Gastroesophageal sphincter (tissue), 4 donors: ENCODE data around the gene MLEC. TPM values are rescaled to one million over a fixed set of nuclear protein-coding genes. Genes with fewer than 3 reads are reported as not detected.
"Not testable (repeated sequence)": the region's sequence is repeated elsewhere in the genome, so short reads cannot be mapped to it uniquely, and the experiment has no call there.

Experiments used
- ATAC-seq: fragments of 150-250 bp; one replicate; pipeline ENCODE4 v1.9.1; 2016; ENCODE audit warnings: mild to moderate bottlenecking, moderate library complexity
- H3K27ac ChIP-seq, 4 donors: fragments of 200-600 bp; sonication (generic) in 3 of 4; 1 replicate in 3 of 4; 2 replicates in 1 of 4; pipeline ENCODE4 v1.5.1; 2016 to 2019
- H3K27me3 ChIP-seq: fragments of 200-600 bp; sonication (generic); one replicate; pipeline ENCODE4 v1.5.1; 2019
- H3K36me3 ChIP-seq, 2 donors: fragments of 200-600 bp; sonication (generic); one replicate each; pipeline ENCODE4 v1.5.1; 2019; ENCODE audit warnings: control low read depth in 1 of 2
- H3K4me1 ChIP-seq, 3 donors: fragments of 200-600 bp; sonication (generic); 1 replicate in 2 of 3; 2 replicates in 1 of 3; pipeline ENCODE4 v1.5.1; 2016 to 2019; ENCODE audit warnings: control low read depth in 2 of 3
- H3K4me3 ChIP-seq, 2 donors: fragments of 200-600 bp; sonication (generic); one replicate each; pipeline ENCODE4 v1.5.1; 2019; ENCODE audit warnings: mild to moderate bottlenecking in 1 of 2, moderate library complexity in 1 of 2
- H3K9me3 ChIP-seq, 3 donors: fragments of 200-600 bp; sonication (generic); one replicate each; pipeline ENCODE4 v1.5.1; 2017 to 2019; ENCODE audit warnings: control low read depth in 2 of 3
- CTCF ChIP-seq, 4 experiments: fragments of 200-600 bp in 2 of 4; fragments of 450-650 bp in 2 of 4; sonication (generic) in 1 of 4; IDR thresholded peaks; one replicate each; pipeline ENCODE4 v1.5.1; 2017 to 2019; ENCODE audit warnings: antibody characterized with exemption in 4 of 4, mild to moderate bottlenecking in 2 of 4, moderate library complexity in 2 of 4
- EP300 ChIP-seq: sonication (generic); formaldehyde crosslinking; IDR thresholded peaks from one replicate; pipeline ENCODE4 v1.6.1; 2017; ENCODE audit warnings: antibody characterized with exemption, mild to moderate bottlenecking
- POLR2A ChIP-seq, 2 donors: fragments of 450-650 bp; IDR thresholded peaks; one replicate each; pipeline ENCODE4 v1.6.1; 2017; ENCODE audit warnings: antibody characterized with exemption in 2 of 2, mild to moderate bottlenecking in 2 of 2, moderate library complexity in 1 of 2
- POLR2AphosphoS5 ChIP-seq: sonication (generic); formaldehyde crosslinking; IDR thresholded peaks from one replicate; pipeline ENCODE4 v1.6.1; 2017; ENCODE audit warnings: antibody characterized with exemption
- WGBS, 2 donors: methylation state at CpG; one replicate each; pipeline ENCODE4 v1.1.5; 2018; ENCODE audit warnings: low coverage in 1 of 2; 5-methylcytosine and 5-hydroxymethylcytosine counted together
- total RNA-seq, 4 donors: library from RNA; depleted of rRNA; stranded (reverse); fragments of >200 nt; gene quantifications; one replicate each; pipeline ENCODE4 v1.1.0, GENCODE V29; 2016

Gene MLEC
- total RNA-seq, 4 donors from 2014 or later: 41.5 to 82.3 (median 56.9) TPM

GRCh38 chr12:120726510-120726793 lies 39.5 kb downstream of the MLEC start:
- TF ChIP-seq EP300: no peak
- TF ChIP-seq CTCF (IDR thresholded peaks at IDR 0.05): no peak
- no peak for TF ChIP-seq POLR2AphosphoS5
- no peak for TF ChIP-seq POLR2A (IDR thresholded peaks at IDR 0.05)
- Histone ChIP-seq H3K4me1 (peaks cover 0 to 24% (median 6%) of the 10 kb centered on the region in 3 donors), H3K27ac (peak overlapping the region in 3 of 4 donors; percentile 86 to 89 (median 88)), H3K36me3 (peaks cover 0 to 67% of the 10 kb centered on the region in 2 donors), H3K27me3 (no peaks in the 10 kb centered on the region), H3K4me3 (peak overlapping the region in 1 of 2 donors; percentile 86), H3K9me3 (no peaks in the 10 kb centered on the region)
- 76 to 91% methylated on average over 7 to 9 of the region's 9 CpGs for WGBS, 2 donors
- no peak for ATAC-seq

GRCh38 chr12:120726961-120727360 lies 40.0 kb downstream of the MLEC start:
- TF ChIP-seq CTCF (IDR thresholded peaks at IDR 0.05): no peak
- no peak for TF ChIP-seq POLR2A (IDR thresholded peaks at IDR 0.05)
- no peak for TF ChIP-seq POLR2AphosphoS5
- TF ChIP-seq EP300: no peak
- Histone ChIP-seq H3K4me1 (peaks cover 0 to 24% (median 6%) of the 10 kb centered on the region in 3 donors), H3K27me3 (no peaks in the 10 kb centered on the region), H3K4me3 (no peak overlapping the region), H3K36me3 (peaks cover 0 to 62% of the 10 kb centered on the region in 2 donors), H3K9me3 (no peaks in the 10 kb centered on the region), H3K27ac (peak overlapping the region in 3 of 4 donors; percentile 86 to 89 (median 88))
- no peak for ATAC-seq
- WGBS, 2 donors: 90% methylated on average over 5 of the region's 9 CpGs; no CpG with 5 or more reads in 1 of the 2 donors

- peaks cover 0 to 58% of the 10 kb centered on the region in 2 donors for H3K36me3 ChIP-seq
- not testable (repeated sequence) for ATAC-seq, H3K27me3 ChIP-seq
Observed at GRCh38 chr12:120732198-120732597, 45.2 kb downstream of the MLEC start.

GRCh38 chr12:120733574-120733973 lies 46.6 kb downstream of the MLEC start:
- Histone ChIP-seq H3K9me3 (no peaks in the 10 kb centered on the region), H3K4me3 (no peak overlapping the region), H3K27me3 (no peaks in the 10 kb centered on the region), H3K27ac (no peak overlapping the region), H3K4me1 (no peaks in the 10 kb centered on the region), H3K36me3 (peaks cover 0 to 58% of the 10 kb centered on the region in 2 donors)
- no peak for TF ChIP-seq POLR2AphosphoS5
- TF ChIP-seq POLR2A (IDR thresholded peaks at IDR 0.05): no peak
- TF ChIP-seq EP300: no peak
- 70 to 94% methylated on average over 3 of the region's 3 CpGs for WGBS, 2 donors
- ATAC-seq: no peak

More at GRCh38 chr12:120732198-120732597, 45.2 kb downstream of the MLEC start:
- H3K4me3 ChIP-seq, H3K4me1 ChIP-seq, H3K27ac ChIP-seq, H3K9me3 ChIP-seq: not testable (repeated sequence)
- WGBS, 2 donors: no CpG with 5 or more reads among the region's 35 CpGs

- no peak for ATAC-seq
- H3K4me3 ChIP-seq: no peak overlapping the region
- peaks cover 0 to 58% of the 10 kb centered on the region in 2 donors for H3K36me3 ChIP-seq
- H3K27me3 ChIP-seq: no peaks in the 10 kb centered on the region
- 82 to 89% methylated on average over 3 to 7 of the region's 10 CpGs for WGBS, 2 donors
- no peaks in the 10 kb centered on the region for H3K4me1 ChIP-seq
- TF ChIP-seq POLR2A (IDR thresholded peaks at IDR 0.05): no peak
- no peak for TF ChIP-seq EP300
- TF ChIP-seq CTCF (IDR thresholded peaks at IDR 0.05): no peak
- no peak for TF ChIP-seq POLR2AphosphoS5
- H3K9me3 ChIP-seq: no peaks in the 10 kb centered on the region
- H3K27ac ChIP-seq: no peak overlapping the region
Observed at GRCh38 chr12:120734210-120734609, 47.3 kb downstream of the MLEC start.

- Histone ChIP-seq H3K27ac (no peak overlapping the region), H3K9me3 (no peaks in the 10 kb centered on the region), H3K36me3 (peaks cover 0 to 54% of the 10 kb centered on the region in 2 donors), H3K4me1 (no peaks in the 10 kb centered on the region), H3K4me3 (no peak overlapping the region), H3K27me3 (no peaks in the 10 kb centered on the region)
- no peak for ATAC-seq
- 95 to 100% methylated on average over 1 to 2 of the region's 3 CpGs for WGBS, 2 donors
- TF ChIP-seq CTCF (IDR thresholded peaks at IDR 0.05) (no peak), POLR2AphosphoS5 (no peak), POLR2A (IDR thresholded peaks at IDR 0.05) (no peak), EP300 (no peak)
Observed at GRCh38 chr12:120735181-120735580, 48.2 kb downstream of the MLEC start.
